Thyroid gland (tissue), 4 donors: Measurements from ENCODE around the gene PI4K2A. TPM values are rescaled to one million over a fixed set of nuclear protein-coding genes. Genes with fewer than 3 reads are reported as not detected.
"Not testable (repeated sequence)": the region's sequence is repeated elsewhere in the genome, so short reads cannot be mapped to it uniquely, and the experiment has no call there.

Source experiments
- DNase-seq, 2 donors: peaks; one replicate each; pipeline ENCODE4 v3.0.0-alpha.2; 2019
- H3K27ac ChIP-seq, 3 donors: fragments of 200-600 bp; sonication (generic); 1 replicate in 2 of 3; 2 replicates in 1 of 3; pipeline ENCODE4 v1.5.1; 2016 to 2019; ENCODE audit warnings: mild to moderate bottlenecking in 1 of 3, moderate library complexity in 1 of 3
- H3K27me3 ChIP-seq: fragments of 200-600 bp; sonication (generic); one replicate; pipeline ENCODE4 v1.5.1; 2019
- H3K36me3 ChIP-seq, 2 donors: fragments of 200-600 bp; sonication (generic); one replicate each; pipeline ENCODE4 v1.5.1; 2016 to 2019
- H3K4me1 ChIP-seq, 2 donors: fragments of 200-600 bp; sonication (generic); one replicate each; pipeline ENCODE4 v1.5.1; 2017 to 2019
- H3K4me3 ChIP-seq, 3 donors: fragments of 200-600 bp; sonication (generic); replicated peaks in 1 of 3; 1 replicate in 2 of 3; 2 replicates in 1 of 3; pipeline ENCODE4 v1.5.1; 2016; ENCODE audit warnings: mild to moderate bottlenecking in 1 of 3
- H3K9me3 ChIP-seq: fragments of 200-600 bp; sonication (generic); one replicate; pipeline ENCODE4 v1.5.1; 2017
- POLR2A ChIP-seq, 2 donors: fragments of 450-650 bp; IDR thresholded peaks; one replicate each; pipeline ENCODE4 v1.6.1; 2017; ENCODE audit warnings: antibody characterized with exemption in 2 of 2, mild to moderate bottlenecking in 2 of 2, moderate library complexity in 1 of 2
- WGBS, 2 donors: methylation state at CpG; one replicate each; pipeline ENCODE4 v1.1.5; 2017; 5-methylcytosine and 5-hydroxymethylcytosine counted together
- intact Hi-C: fragments of 100-400 bp; cut with DNase I; formaldehyde crosslinking; loops from one replicate; pipeline ENCODE4 v1.15.1; 2023
- total RNA-seq, 4 donors: library from RNA; depleted of rRNA; stranded (reverse); fragments of >200 nt; gene quantifications; one replicate each; pipeline ENCODE4 v1.2.3, GENCODE V29; 2016
- TF ChIP-seq, protein P1 (sequence below), 6 experiments: fragments of 200-600 bp in 3 of 6; fragments of 450-650 bp in 3 of 6; sonication (generic) in 3 of 6; IDR thresholded peaks; one replicate each; pipeline ENCODE4 v1.5.1; 2016 to 2019; ENCODE audit warnings: antibody characterized with exemption in 6 of 6, mild to moderate bottlenecking in 2 of 6, inconsistent platforms in 1 of 6, moderate library complexity in 1 of 6

PI4K2A gene
- total RNA-seq, 4 donors from 2014 or later: 19.9 to 31.3 (median 24.1) TPM

DNA sequence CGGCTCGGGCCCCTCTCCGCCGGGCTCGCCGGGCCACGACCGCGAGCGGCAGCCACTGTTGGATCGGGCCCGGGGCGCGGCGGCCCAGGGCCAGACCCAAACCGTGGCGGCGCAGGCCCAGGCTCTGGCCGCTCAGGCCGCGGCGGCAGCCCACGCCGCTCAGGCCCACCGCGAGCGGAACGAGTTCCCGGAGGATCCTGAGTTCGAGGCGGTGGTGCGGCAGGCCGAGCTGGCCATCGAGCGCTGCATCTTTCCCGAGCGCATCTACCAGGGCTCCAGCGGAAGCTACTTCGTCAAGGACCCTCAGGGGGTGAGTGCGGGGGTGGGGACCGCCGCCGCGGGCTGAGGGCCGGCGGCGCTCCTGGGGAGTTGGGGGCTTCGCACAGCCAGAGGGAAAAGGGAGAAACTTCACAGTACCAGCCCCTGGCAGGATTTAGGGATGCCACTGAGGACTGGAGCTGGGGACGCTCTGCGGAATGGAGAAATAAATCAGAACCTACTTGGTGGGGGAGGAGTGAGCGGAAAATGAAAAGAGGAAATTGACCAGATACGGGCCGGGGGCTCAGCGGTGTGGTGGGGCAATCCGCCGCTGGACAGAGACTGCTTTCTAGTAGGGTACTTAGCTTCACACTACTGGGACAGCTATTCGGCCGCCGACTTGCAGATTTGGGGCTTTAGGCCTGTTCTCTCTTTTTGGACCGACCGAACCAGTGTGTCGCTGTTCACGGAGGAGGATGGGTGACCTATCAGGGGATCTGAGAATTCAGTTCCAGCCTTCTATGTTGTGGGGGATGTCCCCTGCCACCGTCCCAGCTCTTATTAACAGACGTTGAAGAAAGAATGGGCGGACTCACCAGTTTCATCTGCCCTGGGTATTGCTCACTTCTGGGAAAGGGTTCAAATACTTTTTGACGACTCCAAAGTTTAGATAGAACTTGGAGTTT is 669 bp downstream of the PI4K2A start:
- Histone ChIP-seq H3K9me3 (no peaks in the 10 kb centered on the region), H3K36me3 (no peaks in the 10 kb centered on the region), H3K4me1 (peaks cover 11 to 18% of the 10 kb centered on the region in 2 donors), H3K4me3 (peak overlapping the region; percentile 78 to 95 (median 88)), H3K27ac (peak overlapping the region; percentile 45 to 81 (median 78)), H3K27me3 (no peaks in the 10 kb centered on the region)
- intact Hi-C loops: no loop called here
- TF ChIP-seq, protein P1, sequence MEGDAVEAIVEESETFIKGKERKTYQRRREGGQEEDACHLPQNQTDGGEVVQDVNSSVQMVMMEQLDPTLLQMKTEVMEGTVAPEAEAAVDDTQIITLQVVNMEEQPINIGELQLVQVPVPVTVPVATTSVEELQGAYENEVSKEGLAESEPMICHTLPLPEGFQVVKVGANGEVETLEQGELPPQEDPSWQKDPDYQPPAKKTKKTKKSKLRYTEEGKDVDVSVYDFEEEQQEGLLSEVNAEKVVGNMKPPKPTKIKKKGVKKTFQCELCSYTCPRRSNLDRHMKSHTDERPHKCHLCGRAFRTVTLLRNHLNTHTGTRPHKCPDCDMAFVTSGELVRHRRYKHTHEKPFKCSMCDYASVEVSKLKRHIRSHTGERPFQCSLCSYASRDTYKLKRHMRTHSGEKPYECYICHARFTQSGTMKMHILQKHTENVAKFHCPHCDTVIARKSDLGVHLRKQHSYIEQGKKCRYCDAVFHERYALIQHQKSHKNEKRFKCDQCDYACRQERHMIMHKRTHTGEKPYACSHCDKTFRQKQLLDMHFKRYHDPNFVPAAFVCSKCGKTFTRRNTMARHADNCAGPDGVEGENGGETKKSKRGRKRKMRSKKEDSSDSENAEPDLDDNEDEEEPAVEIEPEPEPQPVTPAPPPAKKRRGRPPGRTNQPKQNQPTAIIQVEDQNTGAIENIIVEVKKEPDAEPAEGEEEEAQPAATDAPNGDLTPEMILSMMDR (IDR thresholded peaks at IDR 0.05): no peak
- TF ChIP-seq POLR2A (IDR thresholded peaks at IDR 0.05): no peak
- WGBS, 2 donors: 1 to 3% methylated on average over 31 to 36 of the region's 67 CpGs
- peak; percentile 9 to 36 for DNase-seq

DNA sequence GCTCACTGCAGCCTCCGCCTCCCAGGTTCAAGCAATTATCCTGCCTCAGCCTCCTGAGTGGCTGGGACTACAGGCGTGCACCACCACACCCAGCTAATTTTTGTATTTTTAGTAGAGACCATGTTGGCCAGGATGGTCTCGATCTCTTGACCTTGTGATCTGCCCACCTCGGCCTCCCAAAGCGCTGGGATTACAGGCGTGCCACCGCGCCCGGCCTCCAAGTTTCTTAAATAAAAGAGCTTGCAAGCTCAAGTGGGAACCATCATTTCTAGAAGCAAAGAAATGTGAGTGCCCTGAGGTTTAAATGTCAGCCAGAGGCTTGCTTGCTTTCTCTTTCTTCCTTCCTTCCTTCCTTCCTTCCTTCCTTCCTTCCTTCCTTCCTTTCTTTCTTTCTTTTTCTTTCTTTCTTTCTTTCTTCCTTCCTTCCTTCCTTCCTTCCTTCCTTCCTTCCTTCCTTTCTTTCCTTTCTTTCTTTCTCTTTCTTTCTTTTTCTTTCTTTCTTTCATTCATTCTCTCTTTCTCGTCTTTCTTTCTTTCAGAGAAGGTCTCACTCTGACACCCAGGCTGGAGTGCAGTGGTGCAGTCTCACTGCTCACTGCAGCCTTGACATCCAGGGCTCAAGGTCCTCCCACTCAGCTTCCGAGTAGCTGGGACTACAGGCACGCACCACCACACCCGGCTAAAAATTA is 2.1 kb downstream of the PI4K2A start:
- WGBS, 2 donors: 95 to 96% methylated on average over 13 of the region's 13 CpGs
- H3K27me3 ChIP-seq, H3K9me3 ChIP-seq, H3K36me3 ChIP-seq, H3K4me3 ChIP-seq, DNase-seq, H3K27ac ChIP-seq, intact Hi-C loops: not testable (repeated sequence)
- peaks cover 17 to 18% of the 10 kb centered on the region in 2 donors for H3K4me1 ChIP-seq

- 95 to 97% methylated on average over 4 of the region's 4 CpGs for WGBS, 2 donors
Observed at GRCh38 chr10:97643441-97643985, 3.0 kb downstream of the PI4K2A start.

GRCh38 chr10:97644936-97645335 is 4.5 kb downstream of the PI4K2A start:
- DNase-seq: no peak
- 94 to 96% methylated on average over 4 of the region's 4 CpGs for WGBS, 2 donors
- H3K4me3 ChIP-seq: no peak overlapping the region

More at GRCh38 chr10:97643441-97643985, 3.0 kb downstream of the PI4K2A start:
- H3K27me3 ChIP-seq: no peaks in the 10 kb centered on the region
- no peaks in the 10 kb centered on the region for H3K9me3 ChIP-seq
- no peak for DNase-seq
- TF ChIP-seq, protein P1 (IDR thresholded peaks at IDR 0.05): no peak
- no peak for TF ChIP-seq POLR2A (IDR thresholded peaks at IDR 0.05)
- intact Hi-C loops: no loop called here
- no peak overlapping the region for H3K4me3 ChIP-seq
- peaks cover 18 to 21% of the 10 kb centered on the region in 2 donors for H3K4me1 ChIP-seq
- no peak overlapping the region for H3K27ac ChIP-seq
- H3K36me3 ChIP-seq: no peaks in the 10 kb centered on the region

GRCh38 chr10:97647556-97647955 is 7.1 kb downstream of the PI4K2A start:
- 54 to 65% methylated on average over 1 of the region's 1 CpG for WGBS, 2 donors
- TF ChIP-seq, protein P1 (IDR thresholded peaks at IDR 0.05): no peak
- no peak for TF ChIP-seq POLR2A (IDR thresholded peaks at IDR 0.05)
- intact Hi-C loops: no loop called here
- peaks cover 0 to 12% of the 10 kb centered on the region in 2 donors for H3K4me1 ChIP-seq
- H3K27ac ChIP-seq: peak overlapping the region in 1 of 3 donors; percentile 13
- no peaks in the 10 kb centered on the region for H3K9me3 ChIP-seq
- H3K27me3 ChIP-seq: no peaks in the 10 kb centered on the region
- no peak overlapping the region for H3K4me3 ChIP-seq
- peaks cover 13% of the 10 kb centered on the region in 2 donors for H3K36me3 ChIP-seq
- DNase-seq: no peak

More at GRCh38 chr10:97644936-97645335, 4.5 kb downstream of the PI4K2A start:
- H3K36me3 ChIP-seq: no peaks in the 10 kb centered on the region
- TF ChIP-seq, protein P1 (IDR thresholded peaks at IDR 0.05): no peak
- no peak for TF ChIP-seq POLR2A (IDR thresholded peaks at IDR 0.05)
- intact Hi-C loops: no loop called here
- peaks cover 18 to 23% of the 10 kb centered on the region in 2 donors for H3K4me1 ChIP-seq
- no peaks in the 10 kb centered on the region for H3K27me3 ChIP-seq
- no peaks in the 10 kb centered on the region for H3K9me3 ChIP-seq
- no peak overlapping the region for H3K27ac ChIP-seq
